HuH-7.5 (cell line): ENCODE data around the gene ZCCHC3.
"Not testable (repeated sequence)": the region's sequence is repeated elsewhere in the genome, so short reads cannot be mapped to it uniquely, and the experiment has no call there.

Source experiments
- DNase-seq: peaks from one replicate; pipeline ENCODE4 v3.0.0; 2011; ENCODE audit warnings: low spot score

The ZCCHC3 gene, protein sequence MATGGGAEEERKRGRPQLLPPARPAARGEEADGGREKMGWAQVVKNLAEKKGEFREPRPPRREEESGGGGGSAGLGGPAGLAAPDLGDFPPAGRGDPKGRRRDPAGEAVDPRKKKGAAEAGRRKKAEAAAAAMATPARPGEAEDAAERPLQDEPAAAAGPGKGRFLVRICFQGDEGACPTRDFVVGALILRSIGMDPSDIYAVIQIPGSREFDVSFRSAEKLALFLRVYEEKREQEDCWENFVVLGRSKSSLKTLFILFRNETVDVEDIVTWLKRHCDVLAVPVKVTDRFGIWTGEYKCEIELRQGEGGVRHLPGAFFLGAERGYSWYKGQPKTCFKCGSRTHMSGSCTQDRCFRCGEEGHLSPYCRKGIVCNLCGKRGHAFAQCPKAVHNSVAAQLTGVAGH

DNA sequence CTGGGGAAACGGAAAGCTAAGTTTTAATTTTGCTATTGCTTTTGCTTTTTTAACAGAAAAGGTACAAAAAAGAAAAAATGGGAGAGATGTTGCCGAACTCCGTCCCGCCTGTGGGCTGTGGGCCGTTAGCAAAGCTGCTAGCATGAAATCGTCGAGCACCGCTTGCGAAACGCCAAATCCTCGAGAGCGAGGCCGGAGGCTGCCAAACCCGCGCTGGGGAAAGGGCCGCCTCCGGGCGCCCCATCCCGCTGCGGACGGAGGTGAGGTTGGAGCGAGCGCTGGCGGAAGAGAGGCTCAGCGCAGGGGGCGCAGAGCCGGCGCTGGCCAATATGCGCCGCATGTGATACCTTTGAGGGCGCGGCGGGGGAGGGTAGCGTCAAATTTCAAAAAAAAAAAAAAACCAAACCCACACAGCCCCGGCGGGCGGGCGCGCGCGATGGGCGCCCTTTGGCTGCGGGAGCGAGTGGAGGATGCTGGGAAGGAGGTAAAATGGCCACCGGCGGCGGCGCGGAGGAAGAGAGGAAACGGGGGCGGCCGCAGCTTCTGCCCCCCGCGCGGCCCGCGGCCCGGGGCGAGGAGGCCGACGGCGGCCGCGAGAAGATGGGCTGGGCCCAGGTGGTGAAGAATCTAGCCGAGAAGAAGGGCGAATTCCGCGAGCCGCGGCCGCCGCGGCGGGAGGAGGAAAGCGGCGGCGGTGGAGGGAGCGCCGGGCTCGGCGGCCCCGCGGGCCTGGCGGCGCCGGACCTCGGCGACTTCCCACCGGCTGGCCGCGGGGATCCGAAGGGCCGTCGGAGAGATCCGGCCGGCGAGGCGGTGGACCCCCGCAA, at the start of gene ZCCHC3:
ZCCHC3 (plus strand) TSS at position 473 of the 827 bp plus-strand sequence; CDS start at position 490, 17 bp downstream.
- peak; percentile 93 for DNase-seq

DNA sequence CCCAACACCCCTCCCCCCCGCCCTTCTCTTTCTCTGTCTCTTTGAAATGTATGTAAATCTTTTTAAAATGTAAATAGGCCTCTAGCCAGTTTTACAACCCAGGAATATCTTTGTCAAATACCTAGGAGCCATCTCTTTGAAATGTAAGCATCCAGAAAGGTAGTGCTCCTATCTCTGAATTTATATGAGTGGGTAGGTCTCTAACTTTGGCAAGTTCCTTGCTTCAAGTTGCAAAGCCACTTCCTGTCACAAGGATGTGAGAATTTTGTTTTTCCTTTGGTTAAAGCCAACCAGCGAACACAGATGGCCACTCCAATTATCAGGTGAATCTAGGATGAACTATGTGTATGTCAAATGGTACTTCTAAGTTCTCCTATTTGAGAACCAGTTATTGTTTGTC, 46.0 kb upstream of the ZCCHC3 start:
- no peak for DNase-seq

DNA sequence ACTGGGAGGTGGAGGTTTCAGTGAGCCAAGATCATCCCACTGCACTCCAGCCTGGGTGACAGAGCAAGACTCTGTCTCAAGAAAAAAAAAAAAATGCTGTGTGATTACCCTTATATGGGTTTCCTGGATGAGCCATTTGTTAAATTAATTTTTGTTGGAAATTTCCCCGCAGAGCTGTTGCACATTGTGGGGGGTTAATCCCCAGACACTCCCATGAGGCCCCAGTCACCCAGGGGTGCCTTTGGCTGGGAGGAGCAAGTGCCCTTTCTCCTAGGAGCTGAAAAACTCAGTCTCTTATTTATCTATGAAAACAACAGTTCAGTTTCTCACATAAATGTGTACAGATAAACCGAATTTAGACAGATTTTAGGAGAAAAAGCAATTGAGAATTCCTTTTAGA, 44.6 kb upstream of the ZCCHC3 start:
- DNase-seq = no peak

DNA sequence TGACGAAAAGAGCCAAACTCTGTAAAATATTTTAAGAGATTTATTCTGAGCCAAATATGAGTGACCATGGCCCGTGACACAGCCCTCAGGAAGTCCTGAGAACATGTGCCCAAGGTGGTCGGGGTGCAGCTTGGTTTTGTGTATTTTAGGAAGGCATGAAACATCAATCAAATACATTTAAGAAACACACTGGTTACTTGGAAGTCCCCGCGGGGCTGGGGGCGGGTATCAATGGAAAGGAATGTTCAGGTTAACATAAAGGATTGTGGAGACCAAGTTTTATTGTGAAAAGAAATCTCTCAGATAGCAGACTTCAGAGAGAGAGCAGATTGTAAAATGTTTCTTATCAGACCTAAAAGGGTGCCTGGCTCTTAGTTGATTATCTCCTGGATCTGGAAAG, 43.9 kb upstream of the ZCCHC3 start:
- DNase-seq = not testable (repeated sequence)

DNA sequence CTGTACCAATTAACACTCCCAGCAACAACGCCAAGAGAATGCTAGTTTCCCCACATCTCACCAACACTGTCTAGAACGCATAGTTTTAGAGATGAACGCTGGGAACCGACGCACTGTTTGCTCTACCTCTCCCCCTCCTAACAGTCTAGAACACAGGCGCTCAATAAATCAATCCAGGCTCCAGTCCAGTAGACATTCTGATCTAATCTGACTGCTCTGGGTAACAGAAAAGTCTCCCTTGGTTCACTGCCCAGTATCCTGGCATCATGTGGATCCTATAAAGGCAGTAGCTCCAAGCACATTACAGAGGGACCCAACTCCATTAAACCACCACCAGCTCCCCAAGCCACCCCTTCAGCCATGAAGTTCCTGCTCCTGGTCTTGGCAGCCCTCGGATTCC, 40.0 kb upstream of the ZCCHC3 start, which contains the start of gene DEFB132:
DEFB132 (plus strand) TSS at position 306 of the 400 bp plus-strand sequence; CDS start at position 361, 55 bp downstream.
- no peak for DNase-seq

DNA sequence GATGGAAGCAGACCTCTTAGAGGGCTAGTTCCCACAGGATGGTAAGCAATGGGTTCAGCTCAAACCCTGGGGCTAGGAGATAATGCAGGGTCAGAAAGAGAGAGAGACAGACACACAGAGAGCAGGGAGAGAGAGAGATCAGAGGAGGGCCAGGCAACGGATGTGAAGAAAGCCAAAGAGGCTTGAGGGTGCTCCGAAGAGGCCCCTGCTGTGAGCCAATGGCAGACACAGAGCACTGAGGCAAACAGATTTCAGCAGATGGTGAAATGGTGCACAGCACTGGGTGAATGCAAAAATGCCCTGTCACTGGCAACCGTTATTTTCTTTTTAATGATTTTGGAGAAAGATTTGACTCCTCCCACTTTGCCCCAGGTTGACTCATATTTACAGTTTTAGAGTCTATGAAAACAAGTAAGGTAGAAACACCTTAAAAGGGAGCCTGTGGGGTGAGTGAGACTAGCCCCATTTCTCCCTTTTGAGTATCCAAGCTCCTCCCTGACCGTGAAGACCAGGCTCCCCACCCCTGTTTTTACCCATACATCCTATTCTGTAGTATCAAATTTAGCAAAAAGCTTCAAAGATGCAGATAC, 39.0 kb upstream of the ZCCHC3 start:
- DNase-seq = no peak

DNA sequence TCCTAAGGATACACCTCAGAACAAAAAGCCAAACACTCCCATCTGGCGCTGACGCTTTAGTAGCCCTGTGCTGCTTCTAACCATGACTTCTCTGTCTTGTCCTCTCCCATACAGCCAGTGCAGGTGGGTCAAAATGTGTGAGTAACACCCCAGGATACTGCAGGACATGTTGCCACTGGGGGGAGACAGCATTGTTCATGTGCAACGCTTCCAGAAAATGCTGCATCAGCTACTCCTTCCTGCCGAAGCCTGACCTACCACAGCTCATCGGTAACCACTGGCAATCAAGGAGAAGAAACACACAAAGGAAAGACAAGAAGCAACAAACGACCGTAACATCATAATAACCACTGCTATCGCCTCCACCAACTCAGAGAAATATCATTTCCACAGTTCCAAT, 38.4 kb upstream of the ZCCHC3 start:
- DNase-seq = peak; percentile 43

DNA sequence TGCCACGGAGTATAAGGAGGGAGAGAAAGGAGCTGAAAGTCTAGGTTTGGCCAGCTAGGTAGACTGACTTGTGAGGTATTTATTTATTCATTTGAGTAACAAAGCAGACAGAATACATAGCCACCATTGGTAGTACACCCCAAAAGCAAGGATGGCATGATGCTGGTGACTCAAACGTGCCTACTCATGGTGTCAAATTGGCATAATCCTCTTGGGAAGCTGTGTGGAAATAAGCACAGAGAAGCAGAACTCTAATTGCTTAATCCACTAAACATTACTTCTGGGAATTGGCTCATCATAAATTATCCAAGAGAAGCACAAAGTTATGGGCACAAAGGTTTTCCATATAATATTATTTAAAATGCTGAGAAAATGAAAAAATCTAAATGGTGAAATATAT, 37.4 kb upstream of the ZCCHC3 start:
- no peak for DNase-seq

DNA sequence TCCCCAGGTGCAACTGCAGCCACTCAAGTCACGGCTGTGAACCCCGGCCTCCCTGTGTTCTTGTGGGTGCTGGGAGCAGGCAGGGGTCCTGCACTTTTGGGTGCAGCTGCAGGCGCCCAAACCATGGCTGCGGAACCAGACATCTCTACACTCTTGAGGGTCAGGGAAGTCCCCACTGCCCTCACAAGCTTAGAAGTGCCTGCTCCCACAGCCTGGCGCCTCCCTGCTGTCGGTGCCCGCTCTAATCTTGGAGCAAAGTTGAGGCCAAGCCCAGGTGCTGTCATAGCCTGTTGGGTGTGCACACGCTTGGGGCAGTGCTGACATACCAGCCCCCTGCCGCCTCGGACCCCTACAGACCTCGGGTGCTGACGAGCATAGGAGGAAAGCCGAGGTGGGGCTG, 33.7 kb upstream of the ZCCHC3 start:
- no peak for DNase-seq

DNA sequence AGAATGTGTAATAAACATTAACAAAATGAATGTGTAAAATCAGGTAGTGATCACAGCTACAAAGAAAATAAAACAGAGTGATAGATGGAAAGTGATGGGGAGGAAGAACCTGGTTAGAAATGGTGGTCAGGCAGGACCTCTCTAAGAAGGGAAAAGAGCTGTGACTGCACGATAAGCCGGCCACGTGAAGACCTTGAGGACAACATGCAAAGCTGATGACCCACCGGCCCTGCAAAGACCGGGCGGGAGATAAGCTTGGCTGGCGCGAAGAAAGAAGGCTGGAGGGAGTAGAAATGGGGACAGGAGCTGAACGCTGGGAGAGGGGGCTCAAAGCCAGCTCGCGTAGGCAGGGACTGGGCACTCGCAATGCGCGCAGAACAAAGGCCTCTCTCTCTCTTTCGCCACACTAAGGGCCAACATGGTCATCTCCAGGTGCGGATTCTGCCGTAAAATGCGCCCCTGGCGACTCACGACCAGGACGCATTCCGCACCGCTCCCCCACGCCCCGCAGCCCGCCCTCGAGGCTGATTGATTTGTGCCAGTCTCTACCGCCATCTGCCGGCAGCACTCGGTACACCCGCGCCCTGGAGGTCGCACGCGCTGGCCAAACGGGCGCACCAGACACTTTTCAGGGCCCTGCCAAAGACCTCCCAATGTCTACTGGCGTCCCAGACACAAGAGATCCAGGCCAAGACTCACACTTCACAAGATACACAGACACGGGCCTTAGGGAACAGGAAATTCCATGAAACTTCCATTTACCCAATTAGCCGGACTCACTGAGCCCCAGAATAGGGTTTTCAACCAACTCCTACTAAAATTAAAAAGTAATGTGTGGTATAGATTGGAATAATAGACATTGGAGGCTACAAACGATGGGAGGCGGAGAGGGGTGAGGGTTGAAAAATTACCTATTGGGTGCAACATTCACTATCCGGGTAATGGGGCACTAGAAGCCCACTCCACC, 30.5 kb upstream of the ZCCHC3 start:
- DNase-seq = peak; percentile 94

DNA sequence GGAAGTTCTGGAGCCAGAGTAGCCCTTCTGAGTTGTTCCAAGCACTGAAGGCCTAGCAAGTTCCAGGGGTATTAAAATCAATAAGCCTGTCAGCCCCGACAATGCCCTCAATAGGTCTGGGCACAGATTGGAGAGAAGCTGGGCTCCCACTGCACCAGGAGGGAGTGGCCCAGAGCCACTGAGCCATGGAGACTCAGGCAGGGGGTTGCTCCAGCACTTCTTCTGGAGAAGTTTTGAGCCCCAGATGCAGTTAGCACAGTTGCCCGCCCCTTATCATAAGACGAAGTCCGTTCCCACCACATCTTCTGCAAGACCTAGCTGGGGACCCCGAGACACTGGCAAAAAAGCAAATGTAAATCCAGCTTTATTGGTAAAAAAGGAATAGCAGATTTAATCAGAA, 26.9 kb upstream of the ZCCHC3 start:
- no peak for DNase-seq

DNA sequence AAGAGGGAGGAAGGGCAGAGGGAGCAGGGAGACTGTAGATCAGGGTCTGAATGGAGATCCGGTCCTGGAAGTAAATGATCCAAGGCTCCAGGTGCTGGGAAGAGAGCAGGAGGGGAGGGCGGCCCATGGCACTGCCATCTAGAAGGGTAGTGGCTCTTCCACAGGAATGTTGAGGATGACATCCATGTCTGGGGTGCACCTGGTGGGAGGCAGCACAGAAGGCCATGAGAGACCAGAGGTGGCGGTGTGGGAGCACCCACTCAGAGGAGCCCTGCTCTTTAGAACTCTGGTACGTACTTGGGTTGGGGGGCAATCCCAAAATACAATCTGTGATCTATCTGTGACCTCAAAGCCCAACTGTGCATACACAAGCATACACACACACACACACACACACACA, 26.3 kb upstream of the ZCCHC3 start:
- no peak for DNase-seq

DNA sequence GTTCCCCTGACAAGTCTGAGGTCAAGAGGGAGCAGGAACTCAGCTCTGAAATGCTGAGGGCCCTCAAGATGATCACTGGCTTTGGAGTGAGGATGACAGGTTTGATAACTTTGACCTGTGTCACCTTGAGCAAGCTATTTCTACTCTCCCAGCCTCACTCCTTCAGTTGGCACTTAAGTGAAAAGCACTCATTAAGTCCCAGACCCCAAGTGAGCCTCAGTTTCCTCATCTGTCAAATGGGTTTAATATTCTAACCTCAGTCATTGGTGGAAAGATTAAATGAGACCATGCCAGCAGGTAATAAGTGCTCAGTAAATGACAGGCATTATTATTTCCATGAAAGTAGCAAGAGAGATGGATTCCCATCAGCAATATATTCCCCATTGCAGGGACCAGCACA, 25.8 kb upstream of the ZCCHC3 start:
- no peak for DNase-seq

DNA sequence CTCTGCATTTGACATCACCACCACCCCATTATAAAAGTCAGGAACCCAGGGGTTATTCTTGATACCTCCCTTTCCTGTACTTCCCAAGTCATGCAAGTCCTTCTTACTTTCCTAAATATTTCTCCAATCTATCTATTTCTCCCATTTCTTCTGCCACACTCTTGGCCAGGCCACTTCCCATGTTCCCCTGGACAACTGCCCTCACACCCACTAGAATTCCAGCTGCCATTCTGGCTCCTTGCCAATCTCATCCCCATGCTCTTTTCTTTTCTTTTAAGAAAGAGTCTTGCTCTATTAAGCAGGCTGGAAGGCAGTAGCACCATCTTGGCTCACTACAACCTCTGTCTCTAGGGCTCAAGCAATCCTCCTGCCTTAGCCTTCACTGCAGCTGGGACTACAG, 24.7 kb upstream of the ZCCHC3 start:
- no peak for DNase-seq

DNA sequence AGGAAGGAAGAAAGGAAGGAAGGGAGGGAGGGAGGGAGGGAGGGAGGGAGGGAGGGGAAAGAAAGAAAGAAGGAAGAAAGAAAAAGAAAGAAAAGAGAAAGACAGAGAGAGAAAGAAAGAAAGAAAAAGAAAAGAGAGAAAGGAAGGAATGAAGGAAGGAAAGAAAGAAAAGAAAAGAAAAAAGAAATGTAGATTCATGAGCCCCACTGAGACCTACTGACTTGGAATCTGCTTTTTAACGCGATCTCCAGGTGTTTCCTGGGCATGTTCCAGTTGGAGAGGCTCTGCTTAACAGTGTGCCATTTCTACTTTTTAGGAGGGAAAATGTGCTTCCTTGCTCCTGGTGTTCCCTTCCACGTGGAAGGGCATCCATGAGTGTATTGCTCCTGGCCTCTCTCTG, 23.5 kb upstream of the ZCCHC3 start:
- DNase-seq = no peak

DNA sequence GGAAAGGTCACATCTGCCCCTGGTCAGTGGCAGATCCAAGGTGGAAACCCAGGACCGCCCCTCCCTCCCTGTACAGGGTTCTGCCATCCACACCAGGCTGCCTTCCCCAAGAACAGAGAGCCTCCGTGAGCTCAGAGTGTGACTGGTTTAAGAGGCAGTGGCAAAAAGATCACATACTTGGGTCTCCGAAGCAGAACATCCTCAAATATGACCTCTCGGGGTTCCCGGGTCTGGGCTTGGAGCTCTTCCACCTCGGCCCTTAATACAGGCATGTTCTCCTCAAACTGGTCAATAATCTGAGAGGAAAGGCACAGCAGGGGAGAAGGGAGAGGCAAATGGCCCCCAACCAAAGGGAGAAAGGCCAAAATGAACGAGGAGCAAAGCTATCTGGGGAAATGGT, 21.6 kb upstream of the ZCCHC3 start:
- no peak for DNase-seq

DNA sequence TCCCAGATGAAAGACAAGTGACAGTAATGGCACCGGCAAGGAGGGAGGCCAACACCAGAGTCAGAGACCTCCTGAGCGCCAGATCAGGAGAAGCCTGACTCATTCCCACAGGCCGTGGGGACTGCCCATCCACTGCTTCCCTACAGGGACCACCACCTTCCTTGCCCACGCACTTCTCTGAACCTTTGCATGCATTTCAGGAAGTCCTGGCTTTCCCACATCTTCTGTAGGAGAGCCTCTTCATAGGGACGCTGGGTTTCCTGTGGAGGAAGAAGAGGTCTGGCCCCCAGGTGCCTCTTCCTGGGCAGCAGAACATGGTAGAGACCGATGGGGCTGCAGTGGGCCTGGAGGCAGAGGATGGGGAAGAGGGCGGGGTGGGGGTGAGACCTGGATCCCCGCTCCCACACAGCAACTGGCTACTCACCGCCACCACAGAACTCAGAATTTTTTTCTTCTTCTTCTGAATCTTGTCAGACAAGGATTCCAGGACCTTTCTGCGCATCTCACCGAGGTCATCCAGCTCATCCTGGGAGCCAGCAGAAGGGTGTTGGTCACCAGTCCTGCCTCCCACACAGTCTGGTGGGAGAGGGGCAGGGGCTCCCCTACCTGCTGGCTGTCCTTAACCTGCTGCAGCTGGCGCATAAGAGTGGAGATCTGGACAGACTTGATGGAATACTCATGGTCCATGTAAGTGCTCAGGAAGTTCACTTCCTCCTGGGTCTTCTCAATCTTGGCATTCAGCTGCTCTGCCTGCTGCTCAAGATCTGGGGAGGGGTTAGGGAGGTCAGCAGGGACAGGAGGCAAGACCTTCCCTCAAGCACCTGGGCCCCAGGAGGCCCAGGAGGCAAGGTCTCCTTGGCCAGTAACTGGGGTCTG, 20.5 kb upstream of the ZCCHC3 start:
- DNase-seq = no peak

DNA sequence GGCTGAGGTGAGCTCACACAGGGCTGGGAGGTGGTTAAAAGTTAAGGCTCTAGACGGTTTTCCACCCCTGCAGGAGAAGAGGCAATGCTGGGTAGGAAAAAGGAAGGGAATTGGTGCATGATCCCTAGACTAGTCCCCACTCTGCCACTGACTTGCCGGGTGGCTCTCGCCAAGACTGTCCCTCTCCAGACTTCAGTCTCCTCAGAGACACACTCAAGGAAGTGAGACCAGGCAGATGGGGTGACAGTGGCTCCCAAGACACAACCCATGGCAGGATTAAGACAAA, 19.9 kb upstream of the ZCCHC3 start:
- DNase-seq = no peak

DNA sequence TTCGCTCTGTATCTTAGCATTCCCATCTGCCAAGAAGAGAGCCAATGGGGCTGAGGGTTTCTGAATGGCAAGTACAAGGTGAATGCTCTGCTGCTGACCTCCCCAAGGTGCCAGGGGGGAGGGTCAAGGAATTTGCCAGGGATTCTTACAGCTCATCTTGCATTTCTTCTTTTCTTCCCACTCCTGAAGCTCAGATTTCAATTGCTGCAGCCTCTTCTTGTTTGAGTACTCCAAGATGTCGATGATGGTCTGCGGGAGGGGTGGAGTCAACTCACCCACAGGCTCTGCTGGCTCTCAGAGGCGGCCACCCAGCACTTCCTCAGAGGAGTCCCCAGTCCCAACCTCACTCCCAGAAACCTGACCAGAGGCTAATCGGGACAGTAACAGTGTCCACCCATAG, 19.2 kb upstream of the ZCCHC3 start:
- DNase-seq = no peak

DNA sequence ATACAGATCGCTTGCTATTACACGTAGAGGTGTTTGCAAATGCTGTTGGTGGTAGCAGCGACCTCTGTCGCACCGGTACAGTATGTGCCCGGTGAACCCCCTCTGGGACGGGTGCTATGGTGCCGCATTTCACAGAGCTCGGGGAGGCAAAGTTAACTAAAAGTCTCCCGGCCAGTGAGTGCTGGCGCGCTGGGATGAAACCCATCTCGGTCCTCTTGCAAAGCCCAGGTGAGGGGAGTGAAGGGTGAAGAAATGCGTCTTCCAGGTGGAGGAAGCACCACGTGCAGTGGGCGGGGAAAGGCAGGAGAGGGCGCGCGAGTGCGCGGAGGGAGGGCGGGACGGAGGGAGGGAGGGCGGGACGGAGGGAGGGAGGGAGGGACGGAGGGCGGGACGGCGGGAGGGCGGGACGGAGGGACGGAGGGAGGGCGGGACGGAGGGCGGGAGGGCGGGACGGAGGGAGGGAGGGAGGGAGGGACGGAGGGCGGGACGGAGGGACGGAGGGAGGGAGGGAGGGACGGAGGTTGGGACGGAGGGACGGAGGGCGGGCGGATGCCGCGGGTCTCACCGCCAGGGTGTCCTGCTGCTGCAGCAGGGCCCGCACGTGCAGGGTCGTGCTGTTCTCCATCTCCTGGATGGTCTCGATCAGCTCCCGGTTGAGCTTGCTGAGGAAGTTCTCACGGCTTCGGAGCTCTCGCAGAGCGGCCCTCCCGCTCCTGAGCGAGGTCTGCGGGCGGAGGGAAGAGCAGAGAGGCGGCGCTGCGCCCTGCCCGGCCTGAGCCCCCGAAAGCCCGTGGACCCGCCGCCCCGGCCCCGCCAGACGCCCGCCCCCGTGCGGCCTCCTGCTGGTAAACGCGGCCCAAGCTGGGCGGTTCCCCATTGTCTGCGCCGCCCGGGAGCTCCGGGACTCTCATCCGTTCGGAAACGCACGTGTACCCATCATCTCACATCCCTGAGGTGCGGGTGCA, 18.5 kb upstream of the ZCCHC3 start:
- no peak for DNase-seq
